Mucosa of rectum (tissue), 2 donors: Measurements from ENCODE around the gene CYB5R3.

ENCODE experiments used
- H3K27ac ChIP-seq, 2 donors: one replicate each; pipeline ENCODE4 v1.7.0; 2013; ENCODE audit warnings: inconsistent platforms in 2 of 2, low read depth in 2 of 2, low read length in 2 of 2
- H3K27me3 ChIP-seq, 2 donors: one replicate each; pipeline ENCODE4 v1.7.0; 2013; ENCODE audit warnings: low read length in 2 of 2; ENCODE audit not compliant: control insufficient read depth in 2 of 2, insufficient read depth in 2 of 2
- H3K36me3 ChIP-seq, 2 donors: one replicate each; pipeline ENCODE4 v1.7.0; 2013; ENCODE audit warnings: low read length in 2 of 2; ENCODE audit not compliant: control insufficient read depth in 2 of 2, insufficient read depth in 2 of 2
- H3K4me1 ChIP-seq, 2 donors: one replicate each; pipeline ENCODE4 v1.7.0; 2013; ENCODE audit warnings: low read length in 2 of 2, mild to moderate bottlenecking in 1 of 2; ENCODE audit not compliant: control insufficient read depth in 2 of 2, insufficient read depth in 2 of 2
- H3K4me3 ChIP-seq, 2 donors: one replicate each; pipeline ENCODE4 v1.7.0; 2013; ENCODE audit warnings: low read length in 2 of 2
- H3K9ac ChIP-seq, 2 donors: one replicate each; pipeline ENCODE4 v1.7.0; 2013; ENCODE audit warnings: low read length in 2 of 2, low read depth in 1 of 2, mild to moderate bottlenecking in 1 of 2
- H3K9me3 ChIP-seq, 2 donors: one replicate each; pipeline ENCODE4 v1.7.0; 2013; ENCODE audit warnings: low read length in 2 of 2; ENCODE audit not compliant: control insufficient read depth in 2 of 2
- donor health status: healthy.
- donor health status: Normal muscosa, but diverticular disease.

The CYB5R3 gene

GRCh38 chr22:42688241-42689211, 39.3 kb upstream of the CYB5R3 start:
- Histone ChIP-seq H3K27me3 (no peaks in the 10 kb centered on the region), H3K9me3 (no peaks in the 10 kb centered on the region), H3K9ac (peak overlapping the region; percentile 24 to 33), H3K4me3 (no peak overlapping the region), H3K4me1 (peaks cover 23 to 28% of the 10 kb centered on the region in 2 donors), H3K27ac (peak overlapping the region; percentile 70 to 79), H3K36me3 (no peaks in the 10 kb centered on the region)

DNA sequence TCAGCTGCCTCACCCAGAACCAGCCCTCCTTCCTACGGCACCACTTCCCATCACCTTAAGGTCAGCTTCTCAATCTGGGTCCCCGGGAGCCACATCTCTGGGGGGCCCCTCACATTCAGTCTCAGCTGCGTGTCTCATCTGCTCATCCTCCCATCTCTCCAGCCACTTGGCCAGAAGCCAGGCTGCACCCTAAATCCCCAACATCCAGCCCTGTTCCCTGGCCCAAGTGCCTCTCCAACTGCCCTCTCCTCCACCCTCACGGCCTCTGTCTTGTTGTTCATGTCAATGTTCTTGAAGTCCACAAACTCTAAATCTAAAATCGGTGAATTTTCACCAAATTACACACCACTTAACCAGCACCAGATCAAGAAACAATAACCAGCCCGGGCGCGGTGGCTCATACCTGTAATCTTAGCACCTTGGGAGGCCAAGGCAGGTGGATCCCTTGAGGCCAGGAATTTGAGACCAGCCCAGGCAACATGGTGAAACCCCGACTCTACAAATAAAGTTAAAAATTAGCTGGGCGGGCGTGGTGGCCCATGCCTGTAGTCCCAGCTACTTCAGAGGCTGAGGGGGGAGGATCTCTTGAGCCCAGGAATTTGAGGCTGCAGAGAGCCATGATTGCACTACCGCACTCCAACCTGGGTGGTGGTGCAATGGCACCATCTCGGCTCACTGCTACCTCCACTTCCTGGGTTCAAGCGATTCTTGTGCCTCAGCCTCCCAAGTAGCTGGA, 37.7 kb upstream of the CYB5R3 start:
- H3K4me1 ChIP-seq = peaks cover 23 to 32% of the 10 kb centered on the region in 2 donors
- no peaks in the 10 kb centered on the region for H3K27me3 ChIP-seq
- no peaks in the 10 kb centered on the region for H3K36me3 ChIP-seq
- H3K9ac ChIP-seq = no peak overlapping the region
- H3K4me3 ChIP-seq = no peak overlapping the region
- no peaks in the 10 kb centered on the region for H3K9me3 ChIP-seq
- peak overlapping the region; percentile 4 to 61 for H3K27ac ChIP-seq

- no peaks in the 10 kb centered on the region for H3K27me3 ChIP-seq
- no peak overlapping the region for H3K4me3 ChIP-seq
- peaks cover 23 to 32% of the 10 kb centered on the region in 2 donors for H3K4me1 ChIP-seq
- H3K9ac ChIP-seq = no peak overlapping the region
- H3K36me3 ChIP-seq = no peaks in the 10 kb centered on the region
- H3K27ac ChIP-seq = peak overlapping the region; percentile 4 to 61
- no peaks in the 10 kb centered on the region for H3K9me3 ChIP-seq
Observed at GRCh38 chr22:42685941-42686653, 36.9 kb upstream of the CYB5R3 start.

DNA sequence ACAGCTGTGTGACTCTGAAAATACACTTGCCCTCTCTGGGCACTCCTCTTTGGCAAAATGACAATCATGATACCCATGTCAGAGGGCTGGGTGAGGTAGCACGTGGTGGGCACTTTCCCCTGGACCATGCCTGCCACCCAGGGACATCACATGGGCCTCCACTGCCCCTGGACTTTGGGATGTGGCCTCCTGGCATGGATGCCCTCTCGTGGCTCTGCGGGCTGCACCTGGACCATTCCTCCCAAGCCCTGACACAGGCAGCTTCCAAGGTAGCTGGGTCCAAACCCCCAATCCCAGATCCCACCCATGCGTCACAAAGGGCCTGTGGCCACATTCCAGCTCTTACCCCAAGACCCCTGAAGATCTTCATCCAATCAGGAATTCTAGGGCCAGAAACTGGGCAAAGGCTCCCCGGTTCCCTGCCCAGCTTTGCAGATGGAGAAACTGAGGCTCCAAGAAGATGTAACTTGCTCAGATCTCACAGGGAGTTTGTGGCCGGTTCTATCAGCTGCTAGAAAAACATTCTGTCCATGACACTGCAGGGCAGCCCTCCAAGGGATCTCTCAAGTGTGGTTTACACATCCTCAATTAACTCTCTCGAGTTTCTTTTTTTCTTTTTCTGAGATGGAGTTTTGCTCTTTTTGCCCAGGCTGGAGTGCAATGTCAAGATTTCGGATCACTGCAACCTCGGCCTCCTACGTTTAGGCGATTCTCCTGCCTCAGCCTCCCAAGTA, 35.4 kb upstream of the CYB5R3 start:
- H3K4me1 ChIP-seq = peaks cover 23 to 32% of the 10 kb centered on the region in 2 donors
- H3K9me3 ChIP-seq = no peaks in the 10 kb centered on the region
- no peak overlapping the region for H3K9ac ChIP-seq
- H3K27ac ChIP-seq = peak overlapping the region; percentile 60 to 68
- no peaks in the 10 kb centered on the region for H3K27me3 ChIP-seq
- H3K4me3 ChIP-seq = no peak overlapping the region
- no peaks in the 10 kb centered on the region for H3K36me3 ChIP-seq

- no peaks in the 10 kb centered on the region for H3K9me3 ChIP-seq
- no peak overlapping the region for H3K9ac ChIP-seq
- peak overlapping the region; percentile 60 to 68 for H3K27ac ChIP-seq
- no peak overlapping the region for H3K4me3 ChIP-seq
- no peaks in the 10 kb centered on the region for H3K27me3 ChIP-seq
- H3K36me3 ChIP-seq = no peaks in the 10 kb centered on the region
- peaks cover 21 to 29% of the 10 kb centered on the region in 2 donors for H3K4me1 ChIP-seq
Observed at GRCh38 chr22:42683578-42684283, 34.5 kb upstream of the CYB5R3 start.

- Histone ChIP-seq H3K27me3 (no peaks in the 10 kb centered on the region), H3K4me3 (no peak overlapping the region), H3K27ac (no peak overlapping the region), H3K9ac (no peak overlapping the region), H3K9me3 (no peaks in the 10 kb centered on the region), H3K36me3 (no peaks in the 10 kb centered on the region), H3K4me1 (peaks cover 12 to 20% of the 10 kb centered on the region in 2 donors)
Observed at GRCh38 chr22:42682113-42682851, 33.1 kb upstream of the CYB5R3 start.

DNA sequence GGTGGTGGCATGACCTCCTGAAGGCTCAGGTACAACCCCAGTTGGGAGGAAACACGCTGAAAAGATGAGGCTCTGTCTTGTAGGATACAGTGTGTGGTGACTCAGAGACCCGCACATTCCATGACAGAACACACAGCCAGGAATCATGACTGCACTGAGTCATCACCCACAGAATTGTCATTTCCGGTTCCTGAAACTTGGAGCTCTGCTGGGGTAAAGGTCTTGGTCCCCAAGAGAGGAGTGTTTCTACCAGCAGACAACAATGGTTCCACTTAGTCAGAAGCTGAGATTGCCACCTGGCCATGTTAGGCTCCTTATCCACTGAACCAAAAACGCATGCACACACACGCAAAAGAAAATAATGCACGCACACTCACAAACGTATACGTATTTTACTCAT, 31.5 kb upstream of the CYB5R3 start:
- Histone ChIP-seq H3K27ac (no peak overlapping the region), H3K9me3 (no peaks in the 10 kb centered on the region), H3K36me3 (no peaks in the 10 kb centered on the region), H3K27me3 (no peaks in the 10 kb centered on the region), H3K9ac (no peak overlapping the region), H3K4me1 (peaks cover 9 to 22% of the 10 kb centered on the region in 2 donors), H3K4me3 (no peak overlapping the region)

DNA sequence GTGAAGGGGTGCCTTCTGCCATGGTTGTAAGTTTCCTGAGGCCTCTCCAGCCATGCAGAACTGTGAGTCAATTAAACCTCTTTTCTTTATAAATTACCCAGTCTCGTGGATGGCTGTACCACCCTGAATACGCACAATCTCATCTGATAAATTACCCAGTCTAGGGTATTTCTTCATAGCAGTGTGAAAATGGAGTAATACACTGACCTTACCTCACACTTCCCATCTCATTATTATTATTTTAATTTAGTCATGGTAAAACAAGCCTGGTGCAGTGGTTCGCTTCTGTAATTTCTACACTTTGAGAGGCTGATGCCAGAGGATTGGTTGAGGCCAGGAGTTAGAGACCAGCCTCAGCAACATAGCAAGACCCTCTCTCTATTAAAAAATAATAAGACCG, 30.5 kb upstream of the CYB5R3 start:
- H3K4me3 ChIP-seq = no peak overlapping the region
- peaks cover 9 to 22% of the 10 kb centered on the region in 2 donors for H3K4me1 ChIP-seq
- H3K27ac ChIP-seq = no peak overlapping the region
- no peaks in the 10 kb centered on the region for H3K36me3 ChIP-seq
- H3K27me3 ChIP-seq = no peaks in the 10 kb centered on the region
- no peak overlapping the region for H3K9ac ChIP-seq
- H3K9me3 ChIP-seq = no peaks in the 10 kb centered on the region
